ENCODE results near the gene CSRP3.

CSRP3 gene

DNA sequence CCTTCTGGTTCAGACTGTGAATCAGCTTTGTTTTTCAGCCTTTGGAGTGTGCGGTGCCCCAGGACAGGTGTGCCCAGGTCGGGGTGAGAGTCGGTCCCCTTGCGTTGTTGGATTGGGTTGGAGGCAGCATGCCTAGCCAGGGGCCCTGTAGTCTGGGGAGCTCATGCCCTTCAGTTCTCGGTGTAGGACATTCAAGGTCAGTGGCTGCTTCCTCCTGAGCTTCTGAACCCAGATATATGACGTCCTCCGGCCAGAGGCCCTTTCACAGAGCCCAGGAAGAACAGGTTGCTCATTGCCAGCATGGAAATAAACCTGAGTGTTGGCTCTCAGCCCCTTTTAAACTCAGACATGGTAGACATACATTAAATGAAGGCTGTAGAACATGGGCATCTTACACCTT lies 2.7 kb downstream of the CSRP3 start:
- peak overlapping the region in 1 of 3 experiments; percentile 71 for H3K4me3 Mint-ChIP-seq
- peaks cover 57% of the 10 kb centered on the region for H3K4me1 Mint-ChIP-seq
- H3K27me3 Mint-ChIP-seq (ENCODE audit: low read depth) = no peaks in the 10 kb centered on the region
- peak overlapping the region; percentile 89 to 94 (median 90) for H3K27ac Mint-ChIP-seq
- TF ChIP-seq, protein P1, sequence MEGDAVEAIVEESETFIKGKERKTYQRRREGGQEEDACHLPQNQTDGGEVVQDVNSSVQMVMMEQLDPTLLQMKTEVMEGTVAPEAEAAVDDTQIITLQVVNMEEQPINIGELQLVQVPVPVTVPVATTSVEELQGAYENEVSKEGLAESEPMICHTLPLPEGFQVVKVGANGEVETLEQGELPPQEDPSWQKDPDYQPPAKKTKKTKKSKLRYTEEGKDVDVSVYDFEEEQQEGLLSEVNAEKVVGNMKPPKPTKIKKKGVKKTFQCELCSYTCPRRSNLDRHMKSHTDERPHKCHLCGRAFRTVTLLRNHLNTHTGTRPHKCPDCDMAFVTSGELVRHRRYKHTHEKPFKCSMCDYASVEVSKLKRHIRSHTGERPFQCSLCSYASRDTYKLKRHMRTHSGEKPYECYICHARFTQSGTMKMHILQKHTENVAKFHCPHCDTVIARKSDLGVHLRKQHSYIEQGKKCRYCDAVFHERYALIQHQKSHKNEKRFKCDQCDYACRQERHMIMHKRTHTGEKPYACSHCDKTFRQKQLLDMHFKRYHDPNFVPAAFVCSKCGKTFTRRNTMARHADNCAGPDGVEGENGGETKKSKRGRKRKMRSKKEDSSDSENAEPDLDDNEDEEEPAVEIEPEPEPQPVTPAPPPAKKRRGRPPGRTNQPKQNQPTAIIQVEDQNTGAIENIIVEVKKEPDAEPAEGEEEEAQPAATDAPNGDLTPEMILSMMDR (IDR thresholded peaks at IDR 0.05; ENCODE audit: unreplicated experiment in 3 of 3) = no peak
- no peaks in the 10 kb centered on the region for H3K9me3 Mint-ChIP-seq
- H3K36me3 Mint-ChIP-seq (ENCODE audit: low read depth) = no peaks in the 10 kb centered on the region

DNA sequence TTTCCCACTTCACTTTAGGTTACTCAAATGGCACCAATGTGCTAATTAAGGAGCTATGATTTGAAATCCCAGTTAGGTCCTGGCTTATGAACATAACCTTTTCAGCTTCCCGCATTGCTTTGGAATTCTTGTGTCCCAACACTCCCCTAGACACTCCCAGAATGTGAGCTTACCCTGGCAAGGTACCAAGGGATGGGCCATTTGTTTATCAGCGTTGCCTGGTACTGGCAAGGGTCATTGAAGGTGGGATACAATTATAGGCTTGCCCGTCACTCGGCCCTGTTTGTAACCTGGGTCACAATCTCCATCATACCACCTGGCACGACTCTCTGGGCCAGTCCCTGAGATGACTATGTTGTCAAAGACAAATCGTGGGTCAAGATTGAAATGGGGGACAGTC lies 5.4 kb downstream of the CSRP3 start:
- Mint-ChIP-seq H3K9me3 (no peaks in the 10 kb centered on the region), H3K27ac (no peak overlapping the region), H3K27me3 (ENCODE audit: low read depth) (peaks cover 5% of the 10 kb centered on the region), H3K4me1 (peaks cover 51% of the 10 kb centered on the region), H3K36me3 (ENCODE audit: low read depth) (no peaks in the 10 kb centered on the region), H3K4me3 (no peak overlapping the region)
- TF ChIP-seq, protein P1 (IDR thresholded peaks at IDR 0.05; ENCODE audit: unreplicated experiment in 3 of 3) = no peak

DNA sequence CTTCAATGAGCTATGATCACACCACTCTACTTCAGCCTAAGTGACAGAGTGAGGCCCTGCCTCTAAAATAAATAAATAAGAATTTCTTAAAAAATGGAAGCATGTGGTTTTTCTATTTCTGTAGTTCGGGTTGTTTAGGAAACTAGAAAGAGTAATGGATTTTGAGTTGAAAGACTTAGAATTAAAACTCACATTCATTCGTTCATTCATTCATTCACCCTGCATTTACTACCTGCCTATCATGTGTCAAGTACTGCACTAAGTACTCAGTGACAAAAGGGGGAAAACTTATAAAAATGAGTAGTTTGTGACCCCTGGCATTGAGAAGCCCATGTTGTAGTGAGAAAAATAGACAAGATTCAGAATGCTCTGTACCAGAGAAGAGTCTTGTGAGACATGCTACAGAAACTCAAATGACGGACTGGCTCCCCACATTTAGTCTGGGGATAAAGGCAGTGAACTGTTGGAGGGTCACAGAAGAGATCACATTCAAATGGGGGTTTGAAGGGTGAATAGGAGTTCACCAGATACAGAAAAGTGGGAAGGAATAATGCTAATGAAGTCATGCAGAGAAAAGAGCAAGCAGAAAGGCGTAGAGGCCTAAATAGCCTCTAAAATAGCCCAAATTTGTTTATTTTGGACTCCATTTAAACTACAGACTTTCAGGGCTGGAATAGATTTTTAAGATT lies 7.0 kb downstream of the CSRP3 start:
- Mint-ChIP-seq H3K4me3 (no peak overlapping the region), H3K9me3 (no peaks in the 10 kb centered on the region), H3K27ac (peak overlapping the region in 2 of 3 experiments; percentile 13 to 69), H3K27me3 (ENCODE audit: low read depth) (peaks cover 5% of the 10 kb centered on the region), H3K36me3 (ENCODE audit: low read depth) (no peaks in the 10 kb centered on the region), H3K4me1 (peaks cover 34% of the 10 kb centered on the region)
- TF ChIP-seq, protein P1 (IDR thresholded peaks at IDR 0.05; ENCODE audit: unreplicated experiment in 3 of 3) = no peak

DNA sequence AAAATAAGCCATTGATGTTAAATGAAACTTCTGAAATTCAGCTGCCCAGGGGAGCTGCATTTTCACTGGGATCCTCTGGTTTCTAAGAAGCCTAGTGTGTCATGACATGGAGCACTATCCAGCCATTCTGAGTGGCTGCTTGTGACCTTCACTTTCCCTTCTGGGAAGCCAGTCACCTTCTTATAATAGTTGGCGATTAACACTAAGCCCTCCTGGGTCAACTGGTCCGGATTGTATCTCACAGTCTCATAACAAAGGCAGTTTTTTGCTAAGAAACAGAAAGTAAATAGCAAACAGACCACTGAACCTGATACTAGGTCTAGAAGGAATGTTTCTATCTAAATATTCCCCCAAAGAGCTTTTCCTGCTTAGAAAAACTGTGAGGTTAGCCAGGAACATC lies 7.9 kb downstream of the CSRP3 start:
- H3K4me3 Mint-ChIP-seq = no peak overlapping the region
- H3K9me3 Mint-ChIP-seq = no peaks in the 10 kb centered on the region
- TF ChIP-seq, protein P1 (IDR thresholded peaks at IDR 0.05; ENCODE audit: unreplicated experiment in 3 of 3) = no peak
- H3K27ac Mint-ChIP-seq = peak overlapping the region in 2 of 3 experiments; percentile 52 to 63
- H3K36me3 Mint-ChIP-seq (ENCODE audit: low read depth) = no peaks in the 10 kb centered on the region
- peaks cover 26% of the 10 kb centered on the region for H3K4me1 Mint-ChIP-seq
- H3K27me3 Mint-ChIP-seq (ENCODE audit: low read depth) = peaks cover 5% of the 10 kb centered on the region

DNA sequence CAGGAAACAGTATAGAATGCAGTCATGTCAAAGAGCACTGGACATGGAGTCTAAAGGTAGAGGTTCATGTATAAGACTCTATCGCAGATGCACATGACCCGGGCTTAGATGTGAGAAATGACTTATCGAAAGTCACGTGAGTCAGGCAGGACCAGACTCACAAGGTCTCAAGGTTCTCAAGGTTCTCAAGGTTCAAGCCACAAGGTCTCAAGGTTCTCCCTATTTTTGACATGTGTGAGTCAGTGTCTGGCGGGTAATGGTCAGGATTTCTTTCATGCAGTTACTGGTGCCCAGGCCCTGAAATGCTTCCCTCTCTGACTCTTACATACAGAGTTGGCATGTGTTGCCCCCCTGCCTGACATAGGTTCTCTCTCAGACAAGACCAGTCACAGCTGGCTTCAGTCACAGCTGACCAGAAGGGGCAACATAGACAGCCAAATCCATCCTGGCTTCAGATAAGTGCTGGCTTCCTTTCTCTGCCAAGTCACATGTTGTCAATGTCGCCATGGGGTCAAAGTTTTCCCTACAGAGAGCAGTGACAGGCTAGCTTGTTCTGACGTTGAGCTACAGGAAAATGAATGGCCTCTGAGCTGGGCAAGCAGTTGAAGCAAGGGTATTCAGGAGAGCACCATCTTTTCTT lies 10.1 kb downstream of the CSRP3 start:
- Mint-ChIP-seq H3K9me3 (no peaks in the 10 kb centered on the region), H3K4me1 (peaks cover 40% of the 10 kb centered on the region), H3K36me3 (ENCODE audit: low read depth) (no peaks in the 10 kb centered on the region), H3K27ac (no peak overlapping the region), H3K27me3 (ENCODE audit: low read depth) (peaks cover 12% of the 10 kb centered on the region), H3K4me3 (no peak overlapping the region)
- TF ChIP-seq, protein P1 (IDR thresholded peaks at IDR 0.05; ENCODE audit: unreplicated experiment in 3 of 3) = no peak

Data from nephron (organoid).